GM18498 (cell line): ENCODE data around the gene HINT2.

ENCODE experiments used
- ATAC-seq: cut with Tn5 transposase; IDR thresholded peaks from one replicate; pipeline ENCODE4 v1.9.1; 2021; ENCODE audit warnings: mild to moderate bottlenecking, moderate library complexity; ENCODE audit not compliant: unreplicated experiment

HINT2 gene

DNA sequence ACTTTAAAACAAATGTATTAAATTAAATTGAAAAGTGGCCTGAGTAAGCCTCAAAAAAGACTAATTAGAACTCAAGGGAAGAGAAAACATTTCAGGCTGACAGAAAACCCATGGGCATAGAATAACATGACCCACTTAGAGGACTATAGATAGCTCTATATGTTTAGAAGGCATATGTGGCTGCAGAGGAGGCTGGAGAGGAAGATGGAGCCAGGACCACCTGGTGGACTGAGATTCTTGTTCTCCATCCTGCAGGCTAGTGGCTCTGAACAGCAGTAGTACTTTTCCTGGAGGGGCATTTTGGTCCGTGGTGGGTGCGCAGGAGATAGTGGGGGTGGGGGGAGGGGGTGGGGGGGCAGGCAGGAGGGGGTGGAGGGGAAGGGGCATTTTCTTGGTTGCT, 33.8 kb downstream of the HINT2 start:
- no peak for ATAC-seq

- ATAC-seq = no peak
Observed at GRCh38 chr9:35778496-35778895, 36.3 kb downstream of the HINT2 start.

DNA sequence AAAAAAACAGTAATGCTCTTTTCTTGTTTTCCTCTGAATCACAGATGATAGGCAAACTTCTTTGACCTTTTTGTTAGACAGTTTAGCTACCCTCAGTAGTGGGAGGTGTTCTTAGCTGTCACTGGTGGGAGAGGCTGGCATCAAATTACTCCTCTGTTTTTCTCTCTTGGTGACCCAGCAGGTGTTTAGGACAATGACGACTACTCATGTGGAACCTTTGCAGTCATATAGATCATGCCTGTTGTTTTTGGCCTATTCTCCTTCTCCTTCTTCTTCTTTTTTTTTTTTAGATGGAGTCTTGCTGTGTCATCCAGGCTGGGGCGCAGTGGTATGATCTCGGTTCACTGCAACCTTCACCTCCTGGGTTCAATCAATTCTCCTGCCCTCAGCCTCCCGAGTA, 38.8 kb downstream of the HINT2 start:
- ATAC-seq = no peak

DNA sequence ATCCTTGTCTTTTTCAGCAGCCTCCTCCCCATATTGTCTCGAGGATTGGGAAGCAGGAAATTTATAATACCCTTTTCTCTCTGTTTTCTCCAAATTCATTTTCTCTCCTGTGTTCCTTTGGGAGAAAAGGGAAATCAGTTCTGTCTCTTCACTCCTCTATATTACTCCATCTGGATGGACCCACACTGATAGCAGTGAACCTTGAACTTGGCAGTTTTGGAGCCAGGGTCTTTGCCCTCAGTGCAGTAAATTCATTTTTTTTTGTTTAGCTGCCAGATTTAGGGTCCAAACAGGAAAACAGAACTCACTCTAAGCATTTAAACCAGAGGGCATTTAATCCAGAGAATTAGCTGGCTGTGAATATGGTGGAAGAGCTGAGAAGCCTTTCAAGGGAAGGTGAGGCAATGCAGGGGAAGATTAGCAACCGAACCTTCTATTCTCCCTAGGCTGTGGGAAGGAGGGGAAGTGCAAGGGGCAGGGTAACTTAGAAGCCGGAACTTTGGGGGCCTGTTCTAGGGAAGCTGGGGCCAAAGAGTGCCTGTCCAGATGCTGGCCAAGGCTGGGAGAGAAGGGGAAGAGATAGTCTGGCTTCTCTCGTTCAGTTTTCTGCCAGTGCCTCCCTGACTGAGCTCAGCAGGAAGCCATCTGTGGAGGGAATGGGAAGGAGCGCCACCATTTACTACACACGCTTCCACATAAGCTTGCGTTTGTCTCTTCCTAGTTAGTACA, 39.8 kb downstream of the HINT2 start:
- no peak for ATAC-seq

GRCh38 chr9:35771943-35772342, 42.9 kb downstream of the HINT2 start:
- no peak for ATAC-seq

- no peak for ATAC-seq
Observed at GRCh38 chr9:35771534-35771933, 43.3 kb downstream of the HINT2 start.

- ATAC-seq = no peak
Observed at GRCh38 chr9:35771075-35771433, 43.8 kb downstream of the HINT2 start.

GRCh38 chr9:35769763-35770162, 45.1 kb downstream of the HINT2 start:
- no peak for ATAC-seq

GRCh38 chr9:35767458-35767857, 47.4 kb downstream of the HINT2 start:
- ATAC-seq = no peak

DNA sequence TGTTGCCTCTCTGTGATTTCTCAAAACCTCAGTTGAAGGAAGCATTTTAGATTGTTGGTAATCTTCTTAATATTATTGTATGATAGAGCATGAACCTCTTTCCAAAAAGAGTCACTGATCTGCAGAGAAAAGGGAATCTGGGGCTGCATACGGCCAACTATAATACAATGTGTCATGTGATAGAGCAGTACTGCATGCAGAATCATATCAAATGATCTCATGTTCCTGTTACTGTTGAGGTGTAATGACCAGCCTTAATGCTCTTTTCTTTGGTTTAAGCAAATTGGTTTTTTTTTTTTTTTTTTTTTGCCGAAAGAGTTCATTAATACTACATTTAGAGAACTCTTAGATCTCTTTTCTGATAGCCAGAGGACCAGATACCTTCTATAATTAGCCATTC, 47.8 kb downstream of the HINT2 start:
- ATAC-seq = no peak

DNA sequence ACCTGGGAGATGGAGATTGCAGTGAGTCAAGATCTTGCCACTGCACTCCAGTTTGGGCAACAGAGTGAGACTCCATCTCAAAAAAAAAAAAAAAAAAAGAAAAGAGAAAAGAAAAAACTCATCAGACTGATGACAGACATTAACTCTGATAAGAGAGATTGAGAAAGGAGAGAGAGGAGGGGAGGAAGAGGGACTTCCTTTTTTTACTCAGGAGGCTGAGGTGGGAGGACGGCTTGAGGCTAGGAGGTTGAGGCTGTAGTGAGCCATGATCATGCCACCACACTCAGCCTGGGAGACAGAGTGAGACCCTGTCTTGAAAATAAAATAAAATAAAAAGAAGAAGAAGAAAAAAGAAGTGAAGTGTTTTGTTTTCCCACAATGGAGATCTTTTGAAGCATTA, 51.0 kb downstream of the HINT2 start:
- ATAC-seq = no peak

GRCh38 chr9:35763181-35763580, 51.7 kb downstream of the HINT2 start:
- ATAC-seq = no peak
